A673 (cell line): ENCODE data around the gene PRRC2A. TPM values are rescaled to one million over a fixed set of nuclear protein-coding genes. Genes with fewer than 3 reads are reported as not detected.

Source experiments
- BruUV-seq: library from RNA; stranded (reverse); fragments of 400-500 nt; replicated peaks from 2 replicates; lab custom pipeline; 2021; lab: Mats Ljungman, UMichigan
- CTCF ChIA-PET: fragments of 300-600 bp; sonication (Branson Sonifier 250); formaldehyde crosslinking; loops from one replicate; lab custom pipeline; 2022; ENCODE audit warnings: antibody characterized with exemption; lab: Charles Lee
- POLR2A ChIA-PET: fragments of 300-600 bp; sonication (Branson Sonifier 250); formaldehyde crosslinking; loops from one replicate; lab custom pipeline; 2022; ENCODE audit warnings: antibody characterized with exemption; ENCODE audit not compliant: low non-redundant PET; lab: Charles Lee
- DNase-seq: peaks from one replicate; pipeline ENCODE4 v3.0.0-alpha.2; 2015; ENCODE audit warnings: low spot score
- H3K27ac ChIP-seq: fragments of 200-600 bp; sonication (generic); 2 replicates; pipeline ENCODE4 v1.5.1; 2016; ENCODE audit warnings: mixed run types, low read depth, mild to moderate bottlenecking, mixed read lengths, antibody characterized with exemption, low read length; ENCODE audit not compliant: poor library complexity, severe bottlenecking
- H3K27me3 ChIP-seq: fragments of 200-600 bp; sonication (generic); replicated peaks from 2 replicates; pipeline ENCODE4 v1.6.1; 2017; ENCODE audit warnings: mixed run types, low read depth, mild to moderate bottlenecking, mixed read lengths, antibody characterized with exemption, low read length; ENCODE audit not compliant: insufficient read depth, poor library complexity
- H3K36me3 ChIP-seq: fragments of 200-600 bp; sonication (generic); 2 replicates; pipeline ENCODE4 v1.6.1; 2016; ENCODE audit warnings: mixed run types, mild to moderate bottlenecking, mixed read lengths, antibody characterized with exemption, low read length; ENCODE audit not compliant: insufficient read depth, poor library complexity, severe bottlenecking
- H3K4me1 ChIP-seq: fragments of 200-600 bp; sonication (generic); 2 replicates; pipeline ENCODE4 v1.6.1; 2017; ENCODE audit warnings: mixed run types, mild to moderate bottlenecking, mixed read lengths, antibody characterized with exemption, low read length; ENCODE audit not compliant: insufficient read depth, poor library complexity, severe bottlenecking
- H3K4me3 ChIP-seq: fragments of 200-600 bp; sonication (generic); 2 replicates; pipeline ENCODE4 v1.5.1; 2016; ENCODE audit warnings: low read depth, mixed run types, mild to moderate bottlenecking, mixed read lengths, low read length; ENCODE audit not compliant: poor library complexity, severe bottlenecking
- H3K9me3 ChIP-seq: fragments of 200-600 bp; sonication (generic); 2 replicates; pipeline ENCODE4 v1.6.1; 2016; ENCODE audit warnings: mixed run types, low read depth, mild to moderate bottlenecking, mixed read lengths, antibody characterized with exemption, low read length; ENCODE audit not compliant: poor library complexity, severe bottlenecking
- CTCF ChIP-seq: fragments of 300-800, 200-600 bp; sonication (generic); conservative IDR thresholded peaks from 2 replicates; pipeline ENCODE4 v1.5.1; 2017; ENCODE audit warnings: low read depth, mild to moderate bottlenecking, antibody characterized with exemption, low read length, moderate library complexity, mixed read lengths
- EZH2 ChIP-seq: fragments of 200-600 bp; sonication (generic); IDR thresholded peaks from 2 replicates; pipeline ENCODE4 v1.6.1; 2017; ENCODE audit warnings: borderline replicate concordance, low read depth, mild to moderate bottlenecking, mixed read lengths, antibody characterized with exemption, low read length; ENCODE audit not compliant: poor library complexity, severe bottlenecking
- intact Hi-C: fragments of 100-400 bp; cut with micrococcal nuclease; formaldehyde crosslinking; loops from one replicate; pipeline ENCODE4 v1.10.0; 2022; ENCODE audit not compliant: unreplicated experiment
- total RNA-seq: library from RNA; stranded (reverse); gene quantifications from 2 replicates; pipeline ENCODE4 v1.2.3, GENCODE V29; 2021

The PRRC2A gene
- total RNA-seq, 1 experiment from 2014 or later, result 289 TPM

GRCh38 chr6:31614684-31615578 is 5.6 kb upstream of the PRRC2A start, which contains the start of gene AIF1:
TSS of gene AIF1 (plus strand) at chr6:31615234. CDS start at chr6:31615330, 96 bp downstream.
- H3K4me3 ChIP-seq, result no peak within 1 kb of the TSS
- POLR2A ChIA-PET, result no interaction called here
- intact Hi-C loops, result loop anchor here (1.0 kb wide), 1 partner anchor 31 kb away; no protein-coding TSS in a partner anchor

GRCh38 chr6:31615748-31616147 is 4.8 kb upstream of the PRRC2A start:
- H3K9me3 ChIP-seq, result no peaks in the 10 kb centered on the region
- peaks cover 11% of the 10 kb centered on the region for H3K4me1 ChIP-seq
- DNase-seq, result no peak
- H3K27me3 ChIP-seq, result no peaks in the 10 kb centered on the region
- no peak overlapping the region for H3K4me3 ChIP-seq
- H3K27ac ChIP-seq, result no peak overlapping the region
- no TSS peak for BruUV-seq
- ChIA-PET POLR2A (no interaction called here), CTCF (no interaction called here)
- H3K36me3 ChIP-seq, result no peaks in the 10 kb centered on the region
- intact Hi-C loops, result loop anchor here (1.0 kb wide), 1 partner anchor 31 kb away; no protein-coding TSS in a partner anchor
- no peak for TF ChIP-seq CTCF
- TF ChIP-seq EZH2, result no peak

More at GRCh38 chr6:31614684-31615578, 5.6 kb upstream of the PRRC2A start, which contains the start of gene AIF1:
- BruUV-seq, result no TSS peak
- peak within 1 kb of the TSS; percentile 14 for H3K27ac ChIP-seq
- TF ChIP-seq EZH2, result no peak
- TF ChIP-seq CTCF, result no peak
- no peaks in the 10 kb centered on the region for H3K9me3 ChIP-seq
- DNase-seq, result no peak
- no peaks in the 10 kb centered on the region for H3K27me3 ChIP-seq
- H3K4me1 ChIP-seq, result peaks cover 11% of the 10 kb centered on the region
- no peaks in the 10 kb centered on the region for H3K36me3 ChIP-seq
- CTCF ChIA-PET, result no interaction called here

GRCh38 chr6:31617010-31617409 is 3.5 kb upstream of the PRRC2A start:
- H3K4me1 ChIP-seq, result peaks cover 12% of the 10 kb centered on the region
- H3K4me3 ChIP-seq, result no peak overlapping the region
- no peak for DNase-seq
- no peaks in the 10 kb centered on the region for H3K27me3 ChIP-seq
- H3K9me3 ChIP-seq, result no peaks in the 10 kb centered on the region
- H3K36me3 ChIP-seq, result peaks cover 5% of the 10 kb centered on the region
- ChIA-PET POLR2A (no interaction called here), CTCF (no interaction called here)
- intact Hi-C loops, result no loop called here
- no peak overlapping the region for H3K27ac ChIP-seq
- BruUV-seq, result no TSS peak
- TF ChIP-seq CTCF (no peak), EZH2 (no peak)
